HEK293 (cell line): ENCODE measurements around the gene ARL8A.
A peak's percentile ranks its signal among the peaks of the same experiment; 100 is the strongest.

ENCODE experiments used
- CTCF ChIA-PET: fragments of 350-600 bp; formaldehyde crosslinking; extraction: SDS; loops from one replicate; lab custom pipeline; 2021; ENCODE audit warnings: antibody characterized with exemption; lab: Yijun Ruan, JAX
- POLR2A ChIA-PET: fragments of 300-600 bp; formaldehyde crosslinking; extraction: SDS; loops from one replicate; lab custom pipeline; 2020; ENCODE audit warnings: antibody characterized with exemption, inconsistent platforms; lab: Yijun Ruan, JAX
- H3K27ac ChIP-seq: fragments of 200-500 bp; sonication (Bioruptor generic); 2 replicates; pipeline ENCODE4 v1.5.1; 2014; ENCODE audit warnings: low read depth, low read length, control low read depth, inconsistent platforms; ENCODE audit errors: extremely low read depth
- H3K36me3 ChIP-seq, 2 experiments: fragments of 200-500 bp in 1 of 2; sonication (Bioruptor generic) in 1 of 2; 1 replicate in 1 of 2; 2 replicates in 1 of 2; pipeline ENCODE4 v1.5.1; 2014 to 2017; ENCODE audit warnings: inconsistent platforms in 2 of 2, low read length in 2 of 2; ENCODE audit not compliant: control insufficient read depth in 2 of 2, insufficient read depth in 1 of 2
- H3K4me1 ChIP-seq: fragments of 200-500 bp; sonication (Bioruptor generic); 2 replicates; pipeline ENCODE4 v1.5.1; 2014; ENCODE audit warnings: mild to moderate bottlenecking, low read length, inconsistent platforms; ENCODE audit not compliant: control insufficient read depth, insufficient read depth
- H3K4me3 ChIP-seq: 2 replicates; pipeline ENCODE4 v1.5.1; 2011; ENCODE audit warnings: low read depth, mild to moderate bottlenecking, control low read depth, low read length, moderate library complexity
- H3K9me3 ChIP-seq: fragments of 200-500 bp; sonication (Bioruptor generic); 2 replicates; pipeline ENCODE4 v1.5.1; 2014; ENCODE audit warnings: low read depth, low read length, inconsistent platforms; ENCODE audit not compliant: control insufficient read depth, insufficient read depth
- REST ChIP-seq: fragments of 450-650 bp; formaldehyde crosslinking; IDR thresholded peaks from 2 replicates; pipeline ENCODE4 v1.5.1; 2016; ENCODE audit warnings: missing biosample characterization, missing genetic modification characterization
- SCRT1 ChIP-seq: fragments of 450-650 bp; formaldehyde crosslinking; IDR thresholded peaks from 2 replicates; pipeline ENCODE4 v1.5.1; 2016; ENCODE audit warnings: missing biosample characterization, missing genetic modification characterization, borderline replicate concordance
- TSHZ1 ChIP-seq: fragments of 450-650 bp; formaldehyde crosslinking; IDR thresholded peaks from 2 replicates; pipeline ENCODE4 v1.5.1; 2016; ENCODE audit warnings: missing biosample characterization, missing genetic modification characterization, borderline replicate concordance
- ZBTB17 ChIP-seq: fragments of 450-650 bp; formaldehyde crosslinking; IDR thresholded peaks from 2 replicates; pipeline ENCODE4 v1.5.1; 2016; ENCODE audit warnings: missing biosample characterization, missing genetic modification characterization
- ZBTB26 ChIP-seq: fragments of 450-650 bp; formaldehyde crosslinking; optimal IDR thresholded peaks from 2 replicates; pipeline ENCODE3; 2016; ENCODE audit warnings: missing biosample characterization, mild to moderate bottlenecking, missing genetic modification characterization
- ZBTB8A ChIP-seq: fragments of 450-650 bp; formaldehyde crosslinking; IDR thresholded peaks from 2 replicates; pipeline ENCODE4 v1.5.1; 2016; ENCODE audit warnings: missing biosample characterization, missing genetic modification characterization
- ZFP41 ChIP-seq: fragments of 450-650 bp; formaldehyde crosslinking; IDR thresholded peaks from 2 replicates; pipeline ENCODE4 v1.5.1; 2016; ENCODE audit warnings: missing biosample characterization, missing genetic modification characterization, borderline replicate concordance
- ZNF146 ChIP-seq: fragments of 450-650 bp; formaldehyde crosslinking; IDR thresholded peaks from 2 replicates; pipeline ENCODE4 v1.5.1; 2016; ENCODE audit warnings: missing biosample characterization, missing genetic modification characterization
- ZNF174 ChIP-seq: fragments of 450-650 bp; formaldehyde crosslinking; IDR thresholded peaks from 2 replicates; pipeline ENCODE4 v1.5.0; 2017; ENCODE audit warnings: missing biosample characterization, mild to moderate bottlenecking, missing genetic modification characterization
- ZNF223 ChIP-seq: fragments of 450-650 bp; formaldehyde crosslinking; IDR thresholded peaks from 2 replicates; pipeline ENCODE4 v1.5.1; 2016; ENCODE audit warnings: missing biosample characterization, missing genetic modification characterization
- ZNF266 ChIP-seq: fragments of 450-650 bp; formaldehyde crosslinking; IDR thresholded peaks from 2 replicates; pipeline ENCODE4 v1.5.1; 2016; ENCODE audit warnings: missing biosample characterization, missing genetic modification characterization, low read depth
- ZNF677 ChIP-seq: fragments of 450-650 bp; IDR thresholded peaks from 2 replicates; pipeline ENCODE4 v1.5.0; 2018; ENCODE audit warnings: missing biosample characterization, mild to moderate bottlenecking, missing genetic modification characterization, moderate library complexity
- ZNF76 ChIP-seq: fragments of 450-650 bp; formaldehyde crosslinking; IDR thresholded peaks from 2 replicates; pipeline ENCODE4; 2016; ENCODE audit warnings: low read depth, missing biosample characterization, missing genetic modification characterization, borderline replicate concordance
- ZNF776 ChIP-seq: fragments of 450-650 bp; formaldehyde crosslinking; IDR thresholded peaks from 2 replicates; pipeline ENCODE4 v1.5.0; 2017; ENCODE audit warnings: missing biosample characterization, missing genetic modification characterization, borderline replicate concordance
- ZNF777 ChIP-seq: fragments of 450-650 bp; formaldehyde crosslinking; IDR thresholded peaks from 2 replicates; pipeline ENCODE4 v1.5.1; 2017; ENCODE audit warnings: missing biosample characterization, missing genetic modification characterization, borderline replicate concordance
- ZNF837 ChIP-seq: fragments of 450-650 bp; formaldehyde crosslinking; IDR thresholded peaks from 2 replicates; pipeline ENCODE4 v1.5.1; 2016; ENCODE audit warnings: missing biosample characterization, missing genetic modification characterization
- ZSCAN30 ChIP-seq: fragments of 450-650 bp; IDR thresholded peaks from 2 replicates; pipeline ENCODE4 v1.5.1; 2018; ENCODE audit warnings: missing biosample characterization, mild to moderate bottlenecking, missing genetic modification characterization, moderate library complexity
- TF ChIP-seq, protein P1 (sequence below): fragments of 450-650 bp; formaldehyde crosslinking; IDR thresholded peaks from 2 replicates; pipeline ENCODE4 v1.5.1; 2017; ENCODE audit warnings: missing biosample characterization, missing genetic modification characterization
- TF ChIP-seq, protein P2 (sequence below): fragments of 450-650 bp; formaldehyde crosslinking; IDR thresholded peaks from 2 replicates; pipeline ENCODE4 v1.5.1; 2017; ENCODE audit warnings: missing biosample characterization, missing genetic modification characterization
- TF ChIP-seq, protein P3 (sequence below): fragments of 450-650 bp; formaldehyde crosslinking; IDR thresholded peaks from 2 replicates; pipeline ENCODE4 v1.5.0; 2017; ENCODE audit warnings: missing biosample characterization, missing genetic modification characterization, borderline replicate concordance

ARL8A gene

GRCh38 chr1:202144402-202145067 is at the start of gene ARL8A:
ARL8A (minus strand) TSS chr1:202144737; CDS start chr1:202144572, 165 bp downstream.
- Histone ChIP-seq H3K36me3 (peaks cover 0 to 17% of the 10 kb centered on the region in 2 experiments; a peak in 1 of 3 replicates), H3K27ac (peak within 1 kb of the TSS; percentile 90)
- CTCF ChIA-PET, result interaction anchor here (0.6 to 3.2 kb wide), 4 partner anchors 10 to 91 kb away, joined by 3 to 16 read pairs (median 7); no protein-coding TSS in a partner anchor
- TF ChIP-seq SCRT1 (tag by site-specific recombination), result 0 out of 2 replicates have a peak, but pooled peaks have one; percentile 32
- TF ChIP-seq ZNF174 (tag by site-specific recombination), result no peak
- no peak for TF ChIP-seq ZNF146 (tag by site-specific recombination)
- peak; percentile 48 for TF ChIP-seq ZBTB26
- no peak for TF ChIP-seq ZNF76
- TF ChIP-seq, protein P1, sequence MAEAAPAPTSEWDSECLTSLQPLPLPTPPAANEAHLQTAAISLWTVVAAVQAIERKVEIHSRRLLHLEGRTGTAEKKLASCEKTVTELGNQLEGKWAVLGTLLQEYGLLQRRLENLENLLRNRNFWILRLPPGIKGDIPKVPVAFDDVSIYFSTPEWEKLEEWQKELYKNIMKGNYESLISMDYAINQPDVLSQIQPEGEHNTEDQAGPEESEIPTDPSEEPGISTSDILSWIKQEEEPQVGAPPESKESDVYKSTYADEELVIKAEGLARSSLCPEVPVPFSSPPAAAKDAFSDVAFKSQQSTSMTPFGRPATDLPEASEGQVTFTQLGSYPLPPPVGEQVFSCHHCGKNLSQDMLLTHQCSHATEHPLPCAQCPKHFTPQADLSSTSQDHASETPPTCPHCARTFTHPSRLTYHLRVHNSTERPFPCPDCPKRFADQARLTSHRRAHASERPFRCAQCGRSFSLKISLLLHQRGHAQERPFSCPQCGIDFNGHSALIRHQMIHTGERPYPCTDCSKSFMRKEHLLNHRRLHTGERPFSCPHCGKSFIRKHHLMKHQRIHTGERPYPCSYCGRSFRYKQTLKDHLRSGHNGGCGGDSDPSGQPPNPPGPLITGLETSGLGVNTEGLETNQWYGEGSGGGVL (tag by site-specific recombination), result no peak
- TF ChIP-seq ZSCAN30 (tag by site-specific recombination), result 0 out of 2 replicates have a peak, but pooled peaks have one; percentile 30
- TF ChIP-seq ZNF266, result no peak
- TF ChIP-seq ZNF677 (tag by site-specific recombination), result no peak
- TF ChIP-seq, protein P2, sequence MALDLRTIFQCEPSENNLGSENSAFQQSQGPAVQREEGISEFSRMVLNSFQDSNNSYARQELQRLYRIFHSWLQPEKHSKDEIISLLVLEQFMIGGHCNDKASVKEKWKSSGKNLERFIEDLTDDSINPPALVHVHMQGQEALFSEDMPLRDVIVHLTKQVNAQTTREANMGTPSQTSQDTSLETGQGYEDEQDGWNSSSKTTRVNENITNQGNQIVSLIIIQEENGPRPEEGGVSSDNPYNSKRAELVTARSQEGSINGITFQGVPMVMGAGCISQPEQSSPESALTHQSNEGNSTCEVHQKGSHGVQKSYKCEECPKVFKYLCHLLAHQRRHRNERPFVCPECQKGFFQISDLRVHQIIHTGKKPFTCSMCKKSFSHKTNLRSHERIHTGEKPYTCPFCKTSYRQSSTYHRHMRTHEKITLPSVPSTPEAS, result no peak
- TF ChIP-seq ZBTB17 (tag by site-specific recombination), result no peak
- no peak for TF ChIP-seq ZNF223 (tag by site-specific recombination)
- TF ChIP-seq, protein P3, sequence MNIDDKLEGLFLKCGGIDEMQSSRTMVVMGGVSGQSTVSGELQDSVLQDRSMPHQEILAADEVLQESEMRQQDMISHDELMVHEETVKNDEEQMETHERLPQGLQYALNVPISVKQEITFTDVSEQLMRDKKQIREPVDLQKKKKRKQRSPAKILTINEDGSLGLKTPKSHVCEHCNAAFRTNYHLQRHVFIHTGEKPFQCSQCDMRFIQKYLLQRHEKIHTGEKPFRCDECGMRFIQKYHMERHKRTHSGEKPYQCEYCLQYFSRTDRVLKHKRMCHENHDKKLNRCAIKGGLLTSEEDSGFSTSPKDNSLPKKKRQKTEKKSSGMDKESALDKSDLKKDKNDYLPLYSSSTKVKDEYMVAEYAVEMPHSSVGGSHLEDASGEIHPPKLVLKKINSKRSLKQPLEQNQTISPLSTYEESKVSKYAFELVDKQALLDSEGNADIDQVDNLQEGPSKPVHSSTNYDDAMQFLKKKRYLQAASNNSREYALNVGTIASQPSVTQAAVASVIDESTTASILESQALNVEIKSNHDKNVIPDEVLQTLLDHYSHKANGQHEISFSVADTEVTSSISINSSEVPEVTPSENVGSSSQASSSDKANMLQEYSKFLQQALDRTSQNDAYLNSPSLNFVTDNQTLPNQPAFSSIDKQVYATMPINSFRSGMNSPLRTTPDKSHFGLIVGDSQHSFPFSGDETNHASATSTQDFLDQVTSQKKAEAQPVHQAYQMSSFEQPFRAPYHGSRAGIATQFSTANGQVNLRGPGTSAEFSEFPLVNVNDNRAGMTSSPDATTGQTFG (tag by site-specific recombination), result no peak
- no peak for TF ChIP-seq ZNF776
- TF ChIP-seq ZNF777 (tag by site-specific recombination), result no peak
- TF ChIP-seq ZBTB8A (tag by site-specific recombination), result no peak
- TF ChIP-seq TSHZ1 (tag by site-specific recombination), result no peak
- no peak for TF ChIP-seq ZFP41 (tag by site-specific recombination)
- no peak for TF ChIP-seq REST
- TF ChIP-seq ZNF837 (tag by site-specific recombination), result no peak

More at GRCh38 chr1:202144402-202145067, at the start of gene ARL8A:
- Histone ChIP-seq H3K4me1 (no peaks in the 10 kb centered on the region; the same call in 1 of the 2 replicates), H3K9me3 (no peaks in the 10 kb centered on the region), H3K4me3 (peak within 1 kb of the TSS; percentile 79)
- POLR2A ChIA-PET, result interaction anchor here (1.0 to 2.4 kb wide), 2 partner anchors 10 to 13 kb away, joined by 3 to 8 read pairs; no protein-coding TSS in a partner anchor
